ENCODE results near the gene PIGW.

PIGW gene

GRCh38 chr17:36493956-36494355 is 40.8 kb upstream of the PIGW start:
- no peak for TF ChIP-seq SIN3A (IDR thresholded peaks at IDR 0.05; ENCODE audit: borderline replicate concordance, insufficient read depth, low read length)
- TF ChIP-seq, protein P1, sequence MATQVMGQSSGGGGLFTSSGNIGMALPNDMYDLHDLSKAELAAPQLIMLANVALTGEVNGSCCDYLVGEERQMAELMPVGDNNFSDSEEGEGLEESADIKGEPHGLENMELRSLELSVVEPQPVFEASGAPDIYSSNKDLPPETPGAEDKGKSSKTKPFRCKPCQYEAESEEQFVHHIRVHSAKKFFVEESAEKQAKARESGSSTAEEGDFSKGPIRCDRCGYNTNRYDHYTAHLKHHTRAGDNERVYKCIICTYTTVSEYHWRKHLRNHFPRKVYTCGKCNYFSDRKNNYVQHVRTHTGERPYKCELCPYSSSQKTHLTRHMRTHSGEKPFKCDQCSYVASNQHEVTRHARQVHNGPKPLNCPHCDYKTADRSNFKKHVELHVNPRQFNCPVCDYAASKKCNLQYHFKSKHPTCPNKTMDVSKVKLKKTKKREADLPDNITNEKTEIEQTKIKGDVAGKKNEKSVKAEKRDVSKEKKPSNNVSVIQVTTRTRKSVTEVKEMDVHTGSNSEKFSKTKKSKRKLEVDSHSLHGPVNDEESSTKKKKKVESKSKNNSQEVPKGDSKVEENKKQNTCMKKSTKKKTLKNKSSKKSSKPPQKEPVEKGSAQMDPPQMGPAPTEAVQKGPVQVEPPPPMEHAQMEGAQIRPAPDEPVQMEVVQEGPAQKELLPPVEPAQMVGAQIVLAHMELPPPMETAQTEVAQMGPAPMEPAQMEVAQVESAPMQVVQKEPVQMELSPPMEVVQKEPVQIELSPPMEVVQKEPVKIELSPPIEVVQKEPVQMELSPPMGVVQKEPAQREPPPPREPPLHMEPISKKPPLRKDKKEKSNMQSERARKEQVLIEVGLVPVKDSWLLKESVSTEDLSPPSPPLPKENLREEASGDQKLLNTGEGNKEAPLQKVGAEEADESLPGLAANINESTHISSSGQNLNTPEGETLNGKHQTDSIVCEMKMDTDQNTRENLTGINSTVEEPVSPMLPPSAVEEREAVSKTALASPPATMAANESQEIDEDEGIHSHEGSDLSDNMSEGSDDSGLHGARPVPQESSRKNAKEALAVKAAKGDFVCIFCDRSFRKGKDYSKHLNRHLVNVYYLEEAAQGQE (IDR thresholded peaks at IDR 0.05; ENCODE audit: insufficient read depth in 1 of 2, low read depth in 2 of 2, low read length in 2 of 2), result no peak
- no peak for TF ChIP-seq POLR2AphosphoS5 (IDR thresholded peaks at IDR 0.05; ENCODE audit: low read depth, low read length)
- TF ChIP-seq TAF1 (IDR thresholded peaks at IDR 0.05; ENCODE audit: borderline replicate concordance, insufficient read depth, low read length), result no peak
- TF ChIP-seq FOXP2 (optimal IDR thresholded peaks at IDR 0.05; ENCODE audit: borderline replicate concordance, extremely low read depth, extremely low read length, insufficient read depth), result no peak

GRCh38 chr17:36494674-36495073 is 40.1 kb upstream of the PIGW start:
- TF ChIP-seq POLR2AphosphoS5 (IDR thresholded peaks at IDR 0.05; ENCODE audit: low read depth, low read length) (no peak), FOXP2 (optimal IDR thresholded peaks at IDR 0.05; ENCODE audit: borderline replicate concordance, extremely low read depth, extremely low read length, insufficient read depth) (no peak), TAF1 (IDR thresholded peaks at IDR 0.05; ENCODE audit: borderline replicate concordance, insufficient read depth, low read length) (no peak), SIN3A (IDR thresholded peaks at IDR 0.05; ENCODE audit: borderline replicate concordance, insufficient read depth, low read length) (no peak)
- TF ChIP-seq, protein P1 (IDR thresholded peaks at IDR 0.05; ENCODE audit: insufficient read depth in 1 of 2, low read depth in 2 of 2, low read length in 2 of 2), result no peak

DNA sequence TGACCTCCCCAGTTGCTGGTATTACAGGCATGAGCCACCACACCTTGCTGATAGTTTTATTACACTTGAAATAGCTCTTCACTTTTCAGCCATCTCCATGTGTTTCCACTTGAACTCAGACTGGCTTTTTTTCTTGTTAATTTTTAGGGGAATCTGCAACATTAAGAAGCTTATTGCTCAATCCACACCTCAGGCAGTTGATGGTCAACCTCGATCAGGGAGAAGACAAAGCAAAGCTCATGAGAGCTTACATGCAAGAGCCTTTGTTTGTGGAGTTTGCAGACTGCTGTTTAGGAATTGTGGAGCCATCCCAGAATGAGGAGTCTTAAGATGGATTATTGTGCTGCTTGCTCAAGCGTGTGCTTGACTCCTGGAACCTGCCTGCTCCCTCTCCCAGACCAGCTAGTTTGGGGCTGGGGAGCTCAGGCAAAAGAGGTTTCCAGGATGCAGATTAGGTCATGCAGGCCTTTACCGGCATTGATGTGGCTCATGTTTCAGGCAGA is 39.7 kb upstream of the PIGW start:
- TF ChIP-seq POLR2AphosphoS5 (IDR thresholded peaks at IDR 0.05; ENCODE audit: low read depth, low read length) (no peak), SIN3A (IDR thresholded peaks at IDR 0.05; ENCODE audit: borderline replicate concordance, insufficient read depth, low read length) (no peak), TAF1 (IDR thresholded peaks at IDR 0.05; ENCODE audit: borderline replicate concordance, insufficient read depth, low read length) (no peak), FOXP2 (optimal IDR thresholded peaks at IDR 0.05; ENCODE audit: borderline replicate concordance, extremely low read depth, extremely low read length, insufficient read depth) (no peak)
- TF ChIP-seq, protein P1 (IDR thresholded peaks at IDR 0.05; ENCODE audit: insufficient read depth in 1 of 2, low read depth in 2 of 2, low read length in 2 of 2), result no peak

GRCh38 chr17:36496018-36496789 is 38.6 kb upstream of the PIGW start:
- TF ChIP-seq, protein P1 (IDR thresholded peaks at IDR 0.05; ENCODE audit: insufficient read depth in 1 of 2, low read depth in 2 of 2, low read length in 2 of 2), result no peak
- no peak for TF ChIP-seq TAF1 (IDR thresholded peaks at IDR 0.05; ENCODE audit: borderline replicate concordance, insufficient read depth, low read length)
- TF ChIP-seq POLR2AphosphoS5 (IDR thresholded peaks at IDR 0.05; ENCODE audit: low read depth, low read length), result no peak
- no peak for TF ChIP-seq FOXP2 (optimal IDR thresholded peaks at IDR 0.05; ENCODE audit: borderline replicate concordance, extremely low read depth, extremely low read length, insufficient read depth)
